Astrocyte of the cerebellum (primary cell): ENCODE measurements around the gene NFKBIZ.
"Not testable (repeated sequence)": the region's sequence is repeated elsewhere in the genome, so short reads cannot be mapped to it uniquely, and the experiment has no call there.

Source experiments
- DNase-seq: peaks from one replicate; pipeline ENCODE4 v3.0.0-alpha.2; 2011; ENCODE audit warnings: low read depth
- H3K4me3 ChIP-seq: 2 replicates; pipeline ENCODE4 v1.5.1; 2011; ENCODE audit warnings: mild to moderate bottlenecking, low read depth, low read length, moderate library complexity
- CTCF ChIP-seq: IDR thresholded peaks from 2 replicates; pipeline ENCODE4 v1.5.1; 2012; ENCODE audit warnings: low read length, low read depth, moderate library complexity, mild to moderate bottlenecking; ENCODE audit errors: missing control alignments
- in situ Hi-C: cut with HindIII; loops from 2 replicates; pipeline ENCODE4 v1.10.0; 2017; ENCODE audit warnings: low sequenced_read_pairs

NFKBIZ gene

GRCh38 chr3:101861212-101861788, 12.0 kb downstream of the NFKBIZ start:
- DNase-seq, result no peak
- in situ Hi-C loops, result no loop called here
- no peak overlapping the region for H3K4me3 ChIP-seq
- no peak for TF ChIP-seq CTCF

- in situ Hi-C loops, result no loop called here
- H3K4me3 ChIP-seq, result no peak overlapping the region
- no peak for DNase-seq
- TF ChIP-seq CTCF, result no peak
Measured at GRCh38 chr3:101861789-101862415, 12.6 kb downstream of the NFKBIZ start.

- TF ChIP-seq CTCF, result no peak
- DNase-seq, result no peak
- in situ Hi-C loops, result no loop called here
- H3K4me3 ChIP-seq, result no peak overlapping the region
Measured at GRCh38 chr3:101862416-101863165, 13.3 kb downstream of the NFKBIZ start.

GRCh38 chr3:101864926-101865325, 15.6 kb downstream of the NFKBIZ start:
- in situ Hi-C loops, H3K4me3 ChIP-seq, DNase-seq: not testable (repeated sequence)

GRCh38 chr3:101865751-101866509, 16.6 kb downstream of the NFKBIZ start:
- DNase-seq, result no peak
- TF ChIP-seq CTCF, result no peak
- H3K4me3 ChIP-seq, result no peak overlapping the region
- in situ Hi-C loops, result no loop called here

- no peak for TF ChIP-seq CTCF
- H3K4me3 ChIP-seq, result no peak overlapping the region
- DNase-seq, result no peak
- in situ Hi-C loops, result no loop called here
Measured at GRCh38 chr3:101867511-101867910, 18.2 kb downstream of the NFKBIZ start.

DNA sequence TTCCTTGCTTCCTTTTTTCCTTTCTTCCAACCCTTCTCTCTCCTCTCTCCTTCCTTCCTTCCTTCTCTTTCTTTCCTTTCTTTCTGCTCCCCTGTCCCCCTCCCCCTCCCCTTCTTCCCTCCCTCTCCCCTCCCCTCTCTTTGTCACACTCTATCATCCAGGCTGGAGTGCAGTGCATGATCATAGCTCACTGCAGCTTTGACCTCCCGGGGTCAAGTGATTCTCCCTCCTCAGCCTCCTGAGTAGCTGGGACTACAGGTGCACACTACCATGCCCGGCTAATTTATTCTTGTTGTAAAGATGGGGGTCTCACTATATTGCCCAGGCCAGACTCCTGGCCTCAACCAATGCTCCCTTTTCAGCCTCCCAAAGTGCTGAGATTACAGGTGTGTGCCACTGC, 18.7 kb downstream of the NFKBIZ start:
- no peak for TF ChIP-seq CTCF

More for the DNA sequence above, 18.7 kb downstream of the NFKBIZ start:
- in situ Hi-C loops, result no loop called here
- DNase-seq, result no peak
- no peak overlapping the region for H3K4me3 ChIP-seq
